ENCODE results near the gene STEAP3.

- TF ChIP-seq POLR2A (IDR thresholded peaks at IDR 0.05) (no peak), CTCF (IDR thresholded peaks at IDR 0.05) (no peak)
Measured at GRCh38 chr2:119308793-119309330, 85.2 kb downstream of the STEAP3 start.
